Stomach smooth muscle (tissue), 2 donors: Measurements from ENCODE around the gene HSPA5.
"Not testable (repeated sequence)": the region's sequence is repeated elsewhere in the genome, so short reads cannot be mapped to it uniquely, and the experiment has no call there.

Source experiments
- H3K27ac ChIP-seq: one replicate; pipeline ENCODE4 v1.7.0; 2013; ENCODE audit warnings: mild to moderate bottlenecking, low read length, inconsistent platforms
- H3K27me3 ChIP-seq, 2 donors: one replicate each; pipeline ENCODE4 v1.7.0; 2013; ENCODE audit warnings: low read length in 2 of 2; ENCODE audit not compliant: insufficient read depth in 2 of 2, control insufficient read depth in 1 of 2
- H3K36me3 ChIP-seq, 2 donors: one replicate each; pipeline ENCODE4 v1.7.0; 2013; ENCODE audit warnings: low read length in 2 of 2; ENCODE audit not compliant: control insufficient read depth in 2 of 2, insufficient read depth in 2 of 2
- H3K4me1 ChIP-seq: one replicate; pipeline ENCODE4 v1.7.0; 2013; ENCODE audit warnings: low read length; ENCODE audit not compliant: control insufficient read depth, insufficient read depth
- H3K4me3 ChIP-seq, 2 donors: one replicate each; pipeline ENCODE4 v1.7.0; 2013; ENCODE audit warnings: low read length in 2 of 2
- H3K9ac ChIP-seq, 2 donors: one replicate each; pipeline ENCODE4 v1.7.0; 2013; ENCODE audit warnings: low read length in 2 of 2, mild to moderate bottlenecking in 1 of 2
- H3K9me3 ChIP-seq, 2 donors: one replicate each; pipeline ENCODE4 v1.7.0; 2013; ENCODE audit warnings: low read length in 2 of 2; ENCODE audit not compliant: control insufficient read depth in 2 of 2
- donor health status: healthy.
- donor health status: Pancreatic carcinoma.

HSPA5 gene

GRCh38 chr9:125241000-125241862 is at the start of gene HSPA5:
Gene HSPA5, minus strand, starts transcription at chr9:125241343. Its CDS starts 217 bp downstream, at chr9:125241126.
- Histone ChIP-seq H3K4me1 (peaks cover 28% of the 10 kb centered on the region), H3K27ac (peak within 1 kb of the TSS; percentile 99), H3K27me3 (no peaks in the 10 kb centered on the region)

GRCh38 chr9:125286935-125287433 is 45.8 kb upstream of the HSPA5 start:
- H3K4me1 ChIP-seq, H3K4me3 ChIP-seq, H3K36me3 ChIP-seq, H3K9me3 ChIP-seq, H3K9ac ChIP-seq, H3K27me3 ChIP-seq, H3K27ac ChIP-seq: not testable (repeated sequence)

More at GRCh38 chr9:125241000-125241862, at the start of gene HSPA5:
- Histone ChIP-seq H3K36me3 (peaks cover 24 to 29% of the 10 kb centered on the region in 2 donors), H3K9me3 (no peaks in the 10 kb centered on the region), H3K9ac (peak within 1 kb of the TSS; percentile 100), H3K4me3 (peak within 1 kb of the TSS; percentile 97 to 99)

DNA sequence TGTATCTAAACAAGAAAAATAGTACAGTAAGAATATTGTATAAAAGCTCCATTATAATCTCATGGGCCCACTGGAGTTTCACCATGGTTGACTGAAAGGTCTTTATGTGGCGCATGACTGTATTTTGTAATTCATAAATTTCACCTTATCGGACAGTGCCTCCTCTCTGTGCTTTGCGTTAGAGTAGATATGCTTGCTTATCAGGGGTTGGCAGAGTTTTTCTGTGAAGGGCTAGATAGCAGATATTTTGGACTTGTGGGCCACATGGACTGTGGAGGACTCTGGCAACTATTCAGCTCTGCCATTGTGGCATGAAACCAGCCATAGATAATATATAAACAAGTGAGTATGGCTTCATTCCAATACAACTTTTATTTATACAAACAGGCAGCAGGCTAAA is 43.7 kb upstream of the HSPA5 start:
- Histone ChIP-seq H3K9ac (no peak overlapping the region), H3K36me3 (peaks cover 0 to 4% of the 10 kb centered on the region in 2 donors), H3K4me3 (no peak overlapping the region), H3K27me3 (no peaks in the 10 kb centered on the region), H3K9me3 (no peaks in the 10 kb centered on the region), H3K4me1 (peaks cover 8% of the 10 kb centered on the region), H3K27ac (no peak overlapping the region)

DNA sequence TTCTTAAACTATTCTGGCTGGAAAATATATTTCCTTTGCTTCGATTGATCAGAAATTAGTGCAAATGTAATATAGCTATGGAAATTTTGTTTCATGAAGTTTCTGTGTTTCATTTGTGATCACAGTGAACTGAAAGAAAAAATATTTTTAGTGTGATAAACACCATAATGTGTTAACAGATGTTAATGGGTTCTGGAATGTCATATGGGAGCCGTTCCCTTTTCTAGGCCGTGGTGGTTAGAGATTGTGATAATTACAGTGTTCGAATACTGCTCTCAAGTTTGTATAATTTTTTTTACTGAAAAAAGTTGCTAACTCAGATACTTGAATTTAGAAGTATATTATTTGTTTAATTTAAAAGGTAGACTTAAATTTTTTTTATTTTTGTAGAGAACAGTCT is 39.8 kb upstream of the HSPA5 start:
- no peak overlapping the region for H3K9ac ChIP-seq
- no peak overlapping the region for H3K4me3 ChIP-seq

GRCh38 chr9:125277411-125277810 is 36.3 kb upstream of the HSPA5 start:
- Histone ChIP-seq H3K4me1 (no peaks in the 10 kb centered on the region), H3K4me3 (no peak overlapping the region), H3K36me3 (no peaks in the 10 kb centered on the region), H3K9ac (no peak overlapping the region), H3K27ac (no peak overlapping the region), H3K27me3 (no peaks in the 10 kb centered on the region), H3K9me3 (no peaks in the 10 kb centered on the region)

More for the DNA sequence above, 39.8 kb upstream of the HSPA5 start:
- no peaks in the 10 kb centered on the region for H3K36me3 ChIP-seq
- no peaks in the 10 kb centered on the region for H3K9me3 ChIP-seq
- peaks cover 8% of the 10 kb centered on the region for H3K4me1 ChIP-seq
- H3K27me3 ChIP-seq = no peaks in the 10 kb centered on the region
- no peak overlapping the region for H3K27ac ChIP-seq

DNA sequence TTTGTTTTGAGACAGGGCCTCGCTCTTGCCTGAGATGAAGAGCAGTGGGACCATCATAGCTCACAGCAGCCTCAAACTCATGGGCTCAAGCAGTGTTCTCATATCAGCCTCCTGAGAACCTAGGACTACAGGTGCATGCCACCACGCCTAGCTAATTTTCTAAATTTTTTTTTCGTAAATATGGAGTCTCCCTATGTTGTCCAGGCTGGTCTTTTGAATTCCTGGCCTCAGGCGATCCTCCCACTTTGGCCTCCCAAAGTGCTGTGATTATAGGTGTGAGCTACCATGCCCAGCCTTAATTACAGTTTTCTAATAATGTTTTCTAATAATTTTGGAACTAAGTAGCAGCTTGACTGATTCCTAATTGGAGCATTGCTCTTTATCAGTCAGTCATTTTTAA is 35.6 kb upstream of the HSPA5 start:
- no peaks in the 10 kb centered on the region for H3K4me1 ChIP-seq
- no peak overlapping the region for H3K9ac ChIP-seq
- no peak overlapping the region for H3K4me3 ChIP-seq
- no peaks in the 10 kb centered on the region for H3K9me3 ChIP-seq
- H3K36me3 ChIP-seq = no peaks in the 10 kb centered on the region
- no peak overlapping the region for H3K27ac ChIP-seq
- no peaks in the 10 kb centered on the region for H3K27me3 ChIP-seq

- no peaks in the 10 kb centered on the region for H3K4me1 ChIP-seq
- no peaks in the 10 kb centered on the region for H3K9me3 ChIP-seq
- no peak overlapping the region for H3K9ac ChIP-seq
- H3K27me3 ChIP-seq = no peaks in the 10 kb centered on the region
- no peak overlapping the region for H3K27ac ChIP-seq
- H3K4me3 ChIP-seq = no peak overlapping the region
- no peaks in the 10 kb centered on the region for H3K36me3 ChIP-seq
Measured at GRCh38 chr9:125272697-125273096, 31.6 kb upstream of the HSPA5 start.

GRCh38 chr9:125271081-125271480 is 29.9 kb upstream of the HSPA5 start:
- no peaks in the 10 kb centered on the region for H3K4me1 ChIP-seq
- no peak overlapping the region for H3K9ac ChIP-seq
- H3K27me3 ChIP-seq = no peaks in the 10 kb centered on the region
- H3K36me3 ChIP-seq = no peaks in the 10 kb centered on the region
- no peak overlapping the region for H3K4me3 ChIP-seq
- H3K27ac ChIP-seq = no peak overlapping the region
- no peaks in the 10 kb centered on the region for H3K9me3 ChIP-seq

GRCh38 chr9:125269014-125269397 is 27.9 kb upstream of the HSPA5 start:
- no peak overlapping the region for H3K9ac ChIP-seq
- H3K36me3 ChIP-seq = no peaks in the 10 kb centered on the region
- no peak overlapping the region for H3K4me3 ChIP-seq
- H3K9me3 ChIP-seq = no peaks in the 10 kb centered on the region
- H3K4me1 ChIP-seq = no peaks in the 10 kb centered on the region
- H3K27me3 ChIP-seq = no peaks in the 10 kb centered on the region
- H3K27ac ChIP-seq = no peak overlapping the region

DNA sequence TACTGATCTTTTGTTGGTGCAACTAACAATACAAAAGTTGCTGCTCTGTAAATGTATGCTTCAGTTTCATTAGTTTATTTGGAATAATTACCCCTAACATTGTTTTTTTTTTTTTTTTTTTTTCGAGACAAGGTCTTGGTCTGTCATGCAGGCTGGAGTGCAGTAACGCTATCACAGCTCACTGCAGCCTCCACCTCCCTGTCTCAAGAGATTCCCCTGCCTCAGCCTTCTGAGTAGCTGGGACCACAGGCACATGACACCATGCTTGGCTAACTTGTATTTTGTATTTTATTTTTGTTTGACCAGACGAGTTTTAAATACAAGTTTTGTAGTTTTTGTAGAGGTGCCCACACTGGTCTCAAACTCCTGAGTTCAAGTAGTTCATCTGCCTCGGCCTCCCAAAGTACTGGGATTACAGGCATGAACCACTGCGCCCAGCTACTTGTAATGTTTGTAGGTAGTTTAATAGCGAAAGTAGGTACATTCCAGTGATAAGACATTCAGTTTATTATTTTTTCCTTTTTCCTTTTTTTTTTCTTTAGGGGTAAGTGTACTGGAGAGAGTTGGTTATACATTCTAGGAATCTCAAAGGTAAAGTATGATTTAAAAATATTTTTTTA is 27.4 kb upstream of the HSPA5 start:
- H3K27me3 ChIP-seq = no peaks in the 10 kb centered on the region
- H3K9ac ChIP-seq = no peak overlapping the region
- H3K36me3 ChIP-seq = peaks cover 0 to 4% of the 10 kb centered on the region in 2 donors
- no peak overlapping the region for H3K27ac ChIP-seq
- no peaks in the 10 kb centered on the region for H3K9me3 ChIP-seq
- no peak overlapping the region for H3K4me3 ChIP-seq
- H3K4me1 ChIP-seq = no peaks in the 10 kb centered on the region

DNA sequence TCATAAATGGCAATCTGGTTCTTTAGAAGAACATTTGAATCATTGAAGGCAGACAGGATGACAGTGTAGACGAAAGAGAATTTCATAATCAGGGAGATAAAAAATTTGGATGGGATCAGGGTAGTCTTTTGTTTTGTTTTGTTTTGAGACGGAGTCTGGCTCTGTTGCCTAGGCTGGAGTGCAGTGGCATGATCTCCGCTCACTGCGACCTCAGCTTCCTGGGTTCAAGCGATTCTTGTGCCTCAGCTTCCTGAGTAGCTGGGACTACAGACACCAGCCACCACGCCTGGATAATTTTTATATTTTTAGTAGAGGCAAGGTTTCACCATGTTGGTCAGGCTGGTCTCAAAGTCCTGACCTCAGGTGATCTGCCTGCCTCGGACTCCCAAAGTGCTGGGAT is 22.9 kb upstream of the HSPA5 start:
- H3K9ac ChIP-seq, H3K4me3 ChIP-seq: not testable (repeated sequence)

More for the DNA sequence above, 22.9 kb upstream of the HSPA5 start:
- H3K27ac ChIP-seq, H3K27me3 ChIP-seq, H3K9me3 ChIP-seq, H3K4me1 ChIP-seq, H3K36me3 ChIP-seq: not testable (repeated sequence)
